ENCODE measurements around the gene NLRP5. TPM values are rescaled to one million over a fixed set of nuclear protein-coding genes. Genes with fewer than 3 reads are reported as not detected.
"Not testable (repeated sequence)": the region's sequence is repeated elsewhere in the genome, so short reads cannot be mapped to it uniquely, and the experiment has no call there.

NLRP5 gene
- total RNA-seq, 1 donor from 2014 or later = not detected

- H3K27ac Mint-ChIP-seq = no peak overlapping the region
- H3K4me1 Mint-ChIP-seq (ENCODE audit: unreplicated experiment) = no peaks in the 10 kb centered on the region
- TF ChIP-seq CTCF (conservative IDR thresholded peaks at IDR 0.05) = no peak
- H3K27me3 Mint-ChIP-seq = no peaks in the 10 kb centered on the region
- peaks cover 5% of the 10 kb centered on the region for H3K9me3 Mint-ChIP-seq
- no peak overlapping the region for H3K4me3 Mint-ChIP-seq
- DNase-seq (ENCODE audit: extremely low spot score, unreplicated experiment) = no peak
- peaks cover 34% of the 10 kb centered on the region for H3K36me3 Mint-ChIP-seq
These were observed 110.7 kb downstream of the NLRP5 start for GRCh38 chr19:56097306-56097705.

GRCh38 chr19:56097776-56098175, 111.2 kb downstream of the NLRP5 start:
- no peak for DNase-seq (ENCODE audit: extremely low spot score, unreplicated experiment)

GRCh38 chr19:56098237-56098636, 111.7 kb downstream of the NLRP5 start:
- not testable (repeated sequence) for H3K9me3 Mint-ChIP-seq; H3K27me3 Mint-ChIP-seq; H3K27ac Mint-ChIP-seq; H3K4me1 Mint-ChIP-seq (ENCODE audit: unreplicated experiment); DNase-seq (ENCODE audit: extremely low spot score, unreplicated experiment); H3K4me3 Mint-ChIP-seq
- H3K36me3 Mint-ChIP-seq = peaks cover 26% of the 10 kb centered on the region

More at GRCh38 chr19:56097776-56098175, 111.2 kb downstream of the NLRP5 start:
- H3K27ac Mint-ChIP-seq = no peak overlapping the region
- no peak overlapping the region for H3K4me3 Mint-ChIP-seq
- H3K4me1 Mint-ChIP-seq (ENCODE audit: unreplicated experiment) = no peaks in the 10 kb centered on the region
- H3K36me3 Mint-ChIP-seq = peaks cover 30% of the 10 kb centered on the region
- H3K9me3 Mint-ChIP-seq = peaks cover 5% of the 10 kb centered on the region
- no peak for TF ChIP-seq CTCF (conservative IDR thresholded peaks at IDR 0.05)
- H3K27me3 Mint-ChIP-seq = no peaks in the 10 kb centered on the region

GRCh38 chr19:56098731-56099568, 112.4 kb downstream of the NLRP5 start:
- Mint-ChIP-seq H3K36me3 (peaks cover 19% of the 10 kb centered on the region), H3K27ac (no peak overlapping the region), H3K4me3 (no peak overlapping the region), H3K4me1 (ENCODE audit: unreplicated experiment) (no peaks in the 10 kb centered on the region), H3K27me3 (no peaks in the 10 kb centered on the region), H3K9me3 (no peaks in the 10 kb centered on the region)
- no peak for TF ChIP-seq CTCF (conservative IDR thresholded peaks at IDR 0.05)
- DNase-seq (ENCODE audit: extremely low spot score, unreplicated experiment) = no peak

GRCh38 chr19:56099638-56100539, 113.3 kb downstream of the NLRP5 start:
- Mint-ChIP-seq H3K27ac (no peak overlapping the region), H3K4me1 (ENCODE audit: unreplicated experiment) (no peaks in the 10 kb centered on the region)
- no peak for TF ChIP-seq CTCF (conservative IDR thresholded peaks at IDR 0.05)

GRCh38 chr19:56101095-56101494, 114.5 kb downstream of the NLRP5 start:
- Mint-ChIP-seq H3K27me3 (no peaks in the 10 kb centered on the region), H3K36me3 (peaks cover 4% of the 10 kb centered on the region), H3K4me1 (ENCODE audit: unreplicated experiment) (no peaks in the 10 kb centered on the region), H3K9me3 (no peaks in the 10 kb centered on the region), H3K27ac (no peak overlapping the region), H3K4me3 (no peak overlapping the region)
- TF ChIP-seq CTCF (conservative IDR thresholded peaks at IDR 0.05) = no peak
- no peak for DNase-seq (ENCODE audit: extremely low spot score, unreplicated experiment)

More at GRCh38 chr19:56099638-56100539, 113.3 kb downstream of the NLRP5 start:
- H3K4me3 Mint-ChIP-seq = no peak overlapping the region
- H3K27me3 Mint-ChIP-seq = no peaks in the 10 kb centered on the region
- H3K9me3 Mint-ChIP-seq = no peaks in the 10 kb centered on the region
- H3K36me3 Mint-ChIP-seq = peaks cover 14% of the 10 kb centered on the region
- no peak for DNase-seq (ENCODE audit: extremely low spot score, unreplicated experiment)
